H1 (cell line): ENCODE measurements around the gene WDR35. TPM values are rescaled to one million over a fixed set of nuclear protein-coding genes. Genes with fewer than 3 reads are reported as not detected.

ENCODE experiments used
- CTCF ChIA-PET: fragments of 300-600 bp; sonication (Branson Sonifier 250); formaldehyde crosslinking; loops from one replicate; lab custom pipeline; 2021; ENCODE audit not compliant: partially characterized antibody; lab: Charles Lee
- POLR2A ChIA-PET: fragments of 300-600 bp; sonication (Branson Sonifier 250); formaldehyde crosslinking; loops from one replicate; lab custom pipeline; 2021; ENCODE audit warnings: inconsistent platforms; ENCODE audit not compliant: partially characterized antibody; lab: Charles Lee
- DNase-seq, 2 experiments: peaks; one replicate each; pipeline versions ENCODE4 v3.0.0 to v3.0.0-alpha.2; 2010 to 2022; ENCODE audit warnings: low spot score in 2 of 2, low read depth in 1 of 2, mixed read lengths in 1 of 2
- FAIRE-seq: peaks from 2 replicates; lab custom pipeline; 2011; peaks lifted over from hg19 to GRCh38; lab: Jason Lieb, UNC
- H2AFZ ChIP-seq: 2 replicates; pipeline ENCODE4 v1.8.1; 2012; ENCODE audit warnings: low read length, inconsistent platforms
- H2AK5ac ChIP-seq: 2 replicates; pipeline ENCODE4 v1.6.1; 2013; ENCODE audit warnings: low read depth, low read length
- H2BK120ac ChIP-seq: replicated peaks from 2 replicates; pipeline ENCODE3; 2013; ENCODE audit warnings: low read depth, low read length, inconsistent platforms
- H2BK12ac ChIP-seq: 2 replicates; pipeline ENCODE4 v1.6.1; 2013; ENCODE audit warnings: low read depth, low read length
- H2BK15ac ChIP-seq: 2 replicates; pipeline ENCODE4 v1.6.1; 2013; ENCODE audit warnings: low read length
- H2BK20ac ChIP-seq: 2 replicates; pipeline ENCODE4 v1.6.1; 2013; ENCODE audit warnings: low read length
- H2BK5ac ChIP-seq: 2 replicates; pipeline ENCODE4 v1.6.1; 2013; ENCODE audit warnings: low read depth, low read length
- H3K14ac ChIP-seq: 2 replicates; pipeline ENCODE4 v1.6.1; 2013; ENCODE audit warnings: inconsistent platforms; ENCODE audit not compliant: insufficient read length
- H3K18ac ChIP-seq: 2 replicates; pipeline ENCODE4 v1.6.1; 2013; ENCODE audit warnings: low read length; ENCODE audit errors: extremely low read depth
- H3K23ac ChIP-seq: 2 replicates; pipeline ENCODE4 v1.6.1; 2013; ENCODE audit warnings: inconsistent platforms; ENCODE audit not compliant: insufficient read length
- H3K23me2 ChIP-seq: 2 replicates; pipeline ENCODE4 v1.6.1; 2013; ENCODE audit warnings: low read depth, low read length
- H3K27ac ChIP-seq: 2 replicates; pipeline ENCODE4 v1.6.1; 2011; ENCODE audit warnings: low read depth, low read length, inconsistent platforms
- H3K27me3 ChIP-seq, 4 experiments: replicated peaks in 1 of 4; 1 replicate in 1 of 4; 2 replicates in 3 of 4; pipeline versions ENCODE4 v1.6.1 to v1.8.1; 2011 to 2013; ENCODE audit warnings: low read length in 3 of 4, mild to moderate bottlenecking in 3 of 4, inconsistent platforms in 2 of 4, mixed read lengths in 2 of 4, moderate library complexity in 1 of 4; ENCODE audit not compliant: control insufficient read depth in 3 of 4, insufficient read depth in 3 of 4; ENCODE audit errors: extremely low read depth in 1 of 4
- H3K36me3 ChIP-seq, 4 experiments: 2 replicates each; pipeline versions ENCODE4 v1.6.1 to v1.8.1; 2011 to 2013; ENCODE audit warnings: mild to moderate bottlenecking in 4 of 4, low read length in 3 of 4, moderate library complexity in 2 of 4, control low read depth in 1 of 4, inconsistent platforms in 1 of 4; ENCODE audit not compliant: insufficient read depth in 4 of 4, control insufficient read depth in 2 of 4
- H3K4ac ChIP-seq: replicated peaks from 2 replicates; pipeline ENCODE3; 2013; ENCODE audit warnings: low read length, low read depth, mixed read lengths, inconsistent platforms; ENCODE audit not compliant: insufficient read length
- H3K4me1 ChIP-seq, 4 experiments: replicated peaks in 1 of 4; 1 replicate in 1 of 4; 2 replicates in 3 of 4; pipeline versions ENCODE4 v1.6.1 to v1.8.1; 2011 to 2013; ENCODE audit warnings: low read length in 3 of 4, inconsistent platforms in 2 of 4, mixed read lengths in 1 of 4; ENCODE audit not compliant: insufficient read depth in 4 of 4, control insufficient read depth in 3 of 4
- H3K4me2 ChIP-seq, 2 experiments: 2 replicates each; pipeline versions ENCODE4 v1.6.1 to v1.8.1; 2011 to 2013; ENCODE audit warnings: low read depth in 2 of 2, low read length in 2 of 2, control low read depth in 1 of 2, inconsistent platforms in 1 of 2, mild to moderate bottlenecking in 1 of 2; ENCODE audit not compliant: insufficient read depth in 1 of 2
- H3K4me3 ChIP-seq, 4 experiments: fragments of 200-600, 300-600 bp in 1 of 4; sonication (generic), shearing (Covaris generic), sonication (Bioruptor Twin) in 1 of 4; 2 replicates each; pipeline versions ENCODE4 v1.5.1 to v1.8.1; 2011 to 2016; ENCODE audit warnings: low read length in 4 of 4, low read depth in 3 of 4, control low read depth in 2 of 4, inconsistent platforms in 2 of 4, mild to moderate bottlenecking in 2 of 4, mixed read lengths in 1 of 4, moderate library complexity in 1 of 4; ENCODE audit not compliant: insufficient read depth in 2 of 4; ENCODE audit errors: extremely low read depth in 1 of 4
- H3K56ac ChIP-seq: replicated peaks from 2 replicates; pipeline ENCODE3; 2013; ENCODE audit warnings: low read depth, mild to moderate bottlenecking, mixed read lengths, low read length, inconsistent platforms; ENCODE audit not compliant: insufficient read length
- H3K79me1 ChIP-seq: 2 replicates; pipeline ENCODE4 v1.6.1; 2013; ENCODE audit warnings: low read depth, low read length, control low read depth
- H3K79me2 ChIP-seq, 2 experiments: 2 replicates each; pipeline versions ENCODE4 v1.6.1 to v1.8.1; 2012 to 2013; ENCODE audit warnings: low read length in 2 of 2, mild to moderate bottlenecking in 2 of 2, inconsistent platforms in 1 of 2; ENCODE audit not compliant: insufficient read depth in 2 of 2, control insufficient read depth in 1 of 2
- H3K9ac ChIP-seq, 4 experiments: replicated peaks in 1 of 4; 1 replicate in 1 of 4; 2 replicates in 3 of 4; pipeline versions ENCODE4 v1.6.1 to v1.8.1; 2011 to 2013; ENCODE audit warnings: low read depth in 3 of 4, low read length in 3 of 4, control low read depth in 2 of 4, mild to moderate bottlenecking in 2 of 4, moderate library complexity in 2 of 4, inconsistent platforms in 1 of 4; ENCODE audit errors: extremely low read depth in 1 of 4
- H3K9me3 ChIP-seq, 2 experiments: 2 replicates each; pipeline versions ENCODE4 v1.6.1 to v1.8.1; 2012 to 2013; ENCODE audit warnings: mild to moderate bottlenecking in 2 of 2, moderate library complexity in 2 of 2, control low read depth in 1 of 2, inconsistent platforms in 1 of 2, low read depth in 1 of 2, low read length in 1 of 2, mixed read lengths in 1 of 2; ENCODE audit not compliant: insufficient read depth in 2 of 2
- H4K20me1 ChIP-seq, 2 experiments: replicated peaks in 1 of 2; 2 replicates each; pipeline versions ENCODE3 to v1.8.1; 2011 to 2013; ENCODE audit warnings: inconsistent platforms in 2 of 2, low read length in 2 of 2, mild to moderate bottlenecking in 1 of 2; ENCODE audit not compliant: insufficient read depth in 2 of 2, control insufficient read depth in 1 of 2
- H4K5ac ChIP-seq: 2 replicates; pipeline ENCODE4 v1.6.1; 2013; ENCODE audit warnings: low read length, low read depth, mixed read lengths, inconsistent platforms; ENCODE audit not compliant: insufficient read length
- H4K8ac ChIP-seq: 2 replicates; pipeline ENCODE4 v1.8.0; 2013; ENCODE audit warnings: mild to moderate bottlenecking, moderate library complexity, low read length, inconsistent platforms; ENCODE audit not compliant: insufficient read depth; ENCODE audit errors: extremely low read depth
- H4K91ac ChIP-seq: replicated peaks from 2 replicates; pipeline ENCODE3; 2013; ENCODE audit warnings: low read length, mixed read lengths, inconsistent platforms; ENCODE audit not compliant: insufficient read length
- GABPA ChIP-seq: IDR thresholded peaks from 2 replicates; pipeline ENCODE4 v1.6.1; 2011; ENCODE audit warnings: mild to moderate bottlenecking, low read length, moderate library complexity, borderline replicate concordance; ENCODE audit not compliant: insufficient read depth
- JUND ChIP-seq: IDR thresholded peaks from 2 replicates; pipeline ENCODE4 v1.6.1; 2011; ENCODE audit warnings: mild to moderate bottlenecking, improper control_type of control experiment, low read length
- POLR2A ChIP-seq, 2 experiments: IDR thresholded peaks; 1 replicate in 1 of 2; 2 replicates in 1 of 2; pipeline ENCODE4 v1.6.1; 2011; ENCODE audit warnings: low read depth in 2 of 2, low read length in 2 of 2, mild to moderate bottlenecking in 2 of 2; ENCODE audit errors: control extremely low read depth in 1 of 2
- RAD21 ChIP-seq, 2 experiments: IDR thresholded peaks in 1 of 2; conservative IDR thresholded peaks in 1 of 2; 2 replicates each; pipeline ENCODE4 v1.6.1; 2011; ENCODE audit warnings: low read depth in 2 of 2, low read length in 2 of 2, improper control_type of control experiment in 1 of 2, inconsistent platforms in 1 of 2, mild to moderate bottlenecking in 1 of 2, moderate library complexity in 1 of 2
- RFX5 ChIP-seq: IDR thresholded peaks from 2 replicates; pipeline ENCODE4 v1.6.1; 2011; ENCODE audit warnings: low read depth, low read length, improper control_type of control experiment, borderline replicate concordance
- ZNF274 ChIP-seq: IDR thresholded peaks from 2 replicates; pipeline ENCODE4 v1.7.0; 2012; ENCODE audit warnings: low read length, borderline replicate concordance; ENCODE audit errors: extremely low read depth
- WGBS, 2 experiments: shearing (Covaris generic) in 1 of 2; methylation state at CpG; one replicate each; pipeline versions ENCODE4 v1.1.6 to v1.1.7; 2013 to 2015; ENCODE audit warnings: low lambda C conversion rate in 2 of 2, mixed read lengths in 2 of 2, inconsistent platforms in 1 of 2, low coverage in 1 of 2, missing lambda C conversion rate in 1 of 2; ENCODE audit not compliant: insufficient replicate concordance in 2 of 2, insufficient coverage in 1 of 2, insufficient read length in 1 of 2; ENCODE audit errors: extremely low coverage in 1 of 2, missing lambda C conversion rate in 1 of 2; 5-methylcytosine and 5-hydroxymethylcytosine counted together
- polyA plus RNA-seq, 7 experiments: library from polyadenylated mRNA; depleted of rRNA in 3 of 7; stranded (reverse) in 5 of 7; unstranded in 2 of 7; fragments of >200 nt in 5 of 7; fragments of 200-250 nt in 2 of 7; gene quantifications; 1 replicate in 5 of 7; 2 replicates in 1 of 7; 4 replicates in 1 of 7; pipeline versions ENCODE4 v1.2.1 to v1.2.3, GENCODE V29; 2011 to 2013; ENCODE audit warnings: missing spikeins in 2 of 7, mixed read lengths in 2 of 7
- total RNA-seq: library from RNA; stranded (reverse); fragmentation: NEBNext Ultra II Directional; extraction: Animal tissue kit (Norgen Biotek cat#: 25700); gene quantifications from 2 replicates; pipeline ENCODE4 v1.2.1, GENCODE V29; 2021

Gene WDR35
- total and polyA plus RNA-seq, 2 of the 8 experiments (the other 6 are each of a cell fraction or from before 2014, with no cell fraction given), result 9.0 to 25.5 TPM

GRCh38 chr2:20018601-20019152, 28.8 kb upstream of the WDR35 start:
- Histone ChIP-seq H3K4me1 (peaks cover 0 to 3% (median under 1%) of the 10 kb centered on the region in 4 experiments; a peak in 3 of 7 replicates), H3K18ac (no peak overlapping the region), H4K5ac (no peak overlapping the region), H2AK5ac (no peak overlapping the region), H3K36me3 (no peaks in the 10 kb centered on the region), H3K79me1 (no peaks in the 10 kb centered on the region), H3K27ac (no peak overlapping the region), H2AFZ (no peak overlapping the region), H3K9ac (no peak overlapping the region), H3K23me2 (no peaks in the 10 kb centered on the region), H4K8ac (no peak overlapping the region), H2BK20ac (no peak overlapping the region), H3K4ac (no peak overlapping the region), H2BK120ac (no peak overlapping the region), H3K23ac (no peak overlapping the region), H3K14ac (peak overlapping the region; percentile 48), H3K27me3 (0 out of 7 replicates have a peak, but pooled peaks cover 0 to 3% (median 0%) of the 10 kb centered on the region in 4 experiments), H3K4me2 (no peak overlapping the region), H4K91ac (no peak overlapping the region), H2BK15ac (no peak overlapping the region), H2BK5ac (no peak overlapping the region), H3K56ac (no peak overlapping the region), H3K4me3 (no peak overlapping the region), H3K9me3 (peaks cover 9 to 12% of the 10 kb centered on the region in 2 experiments; a peak in 3 of 4 replicates), H4K20me1 (no peaks in the 10 kb centered on the region), H3K79me2 (no peaks in the 10 kb centered on the region), H2BK12ac (no peak overlapping the region)
- FAIRE-seq, result no peak
- TF ChIP-seq ZNF274 (no peak), JUND (no peak), POLR2A (IDR thresholded peaks at IDR 0.05; ENCODE audit: control extremely low read depth in 1 of 2, low read depth in 2 of 2, low read length in 2 of 2) (no peak), RFX5 (no peak), GABPA (no peak), RAD21 (IDR thresholded peaks at IDR 0.05 in 1 of 2, conservative IDR thresholded peaks at IDR 0.05 in 1 of 2; ENCODE audit: low read depth in 2 of 2, low read length in 2 of 2) (no peak)
- ChIA-PET POLR2A (no interaction called here), CTCF (no interaction called here)
- 94% methylated on average over 2 of the region's 2 CpGs; no CpG with 5 or more reads in 1 of the 2 experiments for WGBS, 2 experiments
- DNase-seq, result no peak
